A549 (cell line): ENCODE results near the gene ROS1. TPM values are rescaled to one million over a fixed set of nuclear protein-coding genes. Genes with fewer than 3 reads are reported as not detected.

Experiments used
- ATAC-seq, 2 experiments: fragments of 200-7000 bp in 1 of 2; fragments of >200 bp in 1 of 2; cut with Nextera tagmentation in 1 of 2; cut with Tn5 transposase in 1 of 2; 3 replicates each; pipeline versions ENCODE4 v1.8.0 to v1.9.1; 2018 to 2020; ENCODE audit warnings: mild to moderate bottlenecking in 1 of 2, moderate library complexity in 1 of 2
- CTCF ChIA-PET: fragments of 300-600 bp; sonication (Branson Sonifier 250); formaldehyde crosslinking; extraction: SDS; loops from one replicate; lab custom pipeline; 2021; ENCODE audit warnings: antibody characterized with exemption, inconsistent platforms; lab: Yijun Ruan, JAX
- POLR2A ChIA-PET: fragments of 350-600 bp; formaldehyde crosslinking; extraction: SDS; loops from one replicate; lab custom pipeline; 2021; ENCODE audit warnings: antibody characterized with exemption, inconsistent platforms; lab: Yijun Ruan, JAX
- DNase-seq, 2 experiments: peaks; one replicate each; pipeline versions ENCODE4 v3.0.0 to v3.0.0-alpha.2; 2011 to 2016; ENCODE audit warnings: low read depth in 1 of 2, low spot score in 1 of 2
- FAIRE-seq: peaks from 2 replicates; lab custom pipeline; 2011; peaks lifted over from hg19 to GRCh38; lab: Jason Lieb, UNC
- H3K27ac ChIP-seq, 2 experiments: fragments of >200 bp; sonication (Bioruptor Twin); formaldehyde crosslinking; 3 replicates each; pipeline ENCODE4 v1.5.1; 2016 to 2017
- H3K4me1 ChIP-seq: fragments of >200 bp; sonication (Bioruptor Twin); formaldehyde crosslinking; 3 replicates; pipeline ENCODE4 v1.6.1; 2016
- H3K4me2 ChIP-seq: fragments of >200 bp; sonication (Bioruptor Twin); formaldehyde crosslinking; 3 replicates; pipeline ENCODE4 v1.6.1; 2016
- H3K4me3 ChIP-seq: fragments of >200 bp; sonication (Bioruptor Twin); formaldehyde crosslinking; 3 replicates; pipeline ENCODE4 v1.5.1; 2016
- H3K9me3 ChIP-seq: fragments of >200 bp; sonication (Bioruptor Twin); formaldehyde crosslinking; 3 replicates; pipeline ENCODE4 v1.6.1; 2016
- CBX2 ChIP-seq: fragments of 200-600 bp; sonication (generic); IDR thresholded peaks from 2 replicates; pipeline ENCODE4 v1.6.1; 2016; ENCODE audit warnings: low read depth, mild to moderate bottlenecking, borderline replicate concordance
- EHF ChIP-seq: fragments of 250-450 bp; sonication (Bioruptor Pico); IDR thresholded peaks from 2 replicates; pipeline ENCODE4 v1.5.0; 2020; ENCODE audit warnings: mild to moderate bottlenecking
- FOSL2 ChIP-seq, 2 experiments: fragments of 450-650 bp in 1 of 2; fragments of >200 bp in 1 of 2; sonication (Bioruptor Twin) in 1 of 2; formaldehyde crosslinking; IDR thresholded peaks; 2 replicates each; pipeline versions ENCODE4 v1.5.0 to v1.6.1; 2016 to 2020; ENCODE audit warnings: mild to moderate bottlenecking in 1 of 2, moderate library complexity in 1 of 2
- HOXA7 ChIP-seq: fragments of 250-450 bp; sonication (Bioruptor Pico); IDR thresholded peaks from 2 replicates; pipeline ENCODE4 v1.5.0; 2020; ENCODE audit warnings: mild to moderate bottlenecking, moderate library complexity
- HOXB13 ChIP-seq: fragments of 250-450 bp; sonication (Bioruptor Pico); IDR thresholded peaks from 2 replicates; pipeline ENCODE4 v1.5.0; 2020; ENCODE audit warnings: low read depth, mild to moderate bottlenecking, moderate library complexity
- JUN ChIP-seq, 2 experiments: fragments of >200 bp; sonication (Bioruptor Twin); formaldehyde crosslinking; IDR thresholded peaks; 2 replicates in 1 of 2; 3 replicates in 1 of 2; pipeline ENCODE4 v1.6.1; 2016 to 2017
- JUNB ChIP-seq: fragments of >200 bp; sonication (Bioruptor Twin); formaldehyde crosslinking; IDR thresholded peaks from 2 replicates; pipeline ENCODE4 v1.6.1; 2016
- MYC ChIP-seq: IDR thresholded peaks from 2 replicates; pipeline ENCODE4 v1.6.1; 2012; ENCODE audit warnings: mild to moderate bottlenecking, inconsistent platforms, low read length, improper control_type of control experiment, borderline replicate concordance
- RAD21 ChIP-seq, 2 experiments: fragments of >200 bp in 1 of 2; sonication (Bioruptor Twin) in 1 of 2; formaldehyde crosslinking in 1 of 2; IDR thresholded peaks in 1 of 2; conservative IDR thresholded peaks in 1 of 2; 2 replicates in 1 of 2; 3 replicates in 1 of 2; pipeline ENCODE4 v1.6.1; 2012 to 2018; ENCODE audit warnings: inconsistent platforms in 1 of 2
- RARB ChIP-seq: fragments of 250-450 bp; sonication (Bioruptor Pico); IDR thresholded peaks from 2 replicates; pipeline ENCODE4 v1.8.0; 2021; ENCODE audit warnings: mild to moderate bottlenecking, moderate library complexity
- RCOR1 ChIP-seq: fragments of 150-350 bp; IDR thresholded peaks from 2 replicates; pipeline ENCODE4 v1.6.1; 2014; ENCODE audit warnings: antibody characterized with exemption, low read length, low read depth
- RNF2 ChIP-seq: fragments of 200-600 bp; sonication (generic); IDR thresholded peaks from 2 replicates; pipeline ENCODE4 v1.6.1; 2016; ENCODE audit warnings: low read depth, mild to moderate bottlenecking, antibody characterized with exemption, moderate library complexity, borderline replicate concordance
- SMC3 ChIP-seq: fragments of >200 bp; sonication (Bioruptor Twin); formaldehyde crosslinking; IDR thresholded peaks from 3 replicates; pipeline ENCODE4 v1.6.1; 2018; ENCODE audit warnings: inconsistent platforms
- ZNF302 ChIP-seq: fragments of 250-450 bp; sonication (Bioruptor Pico); IDR thresholded peaks from 2 replicates; pipeline ENCODE4 v1.9.0; 2021; ENCODE audit warnings: inconsistent platforms, mild to moderate bottlenecking, moderate library complexity
- WGBS: methylation state at CpG from one replicate; pipeline ENCODE4 v1.1.6; 2017; ENCODE audit errors: missing lambda C conversion rate; 5-methylcytosine and 5-hydroxymethylcytosine counted together
- polyA plus RNA-seq, 4 experiments: library from polyadenylated mRNA; depleted of rRNA in 3 of 4; stranded (reverse); fragments of >200 nt; fragmentation: RNase III in 1 of 4; extraction: RNeasy Plus Mini Kit Qiagen cat#74134 plus additional on column Dnase treatment in 1 of 4; gene quantifications; 2 replicates in 3 of 4; 3 replicates in 1 of 4; pipeline ENCODE4 v1.2.3, GENCODE V29; 2011 to 2017
- TF ChIP-seq, protein P1 (sequence below): fragments of 150-350 bp; IDR thresholded peaks from 2 replicates; pipeline ENCODE4 v1.6.1; 2014; ENCODE audit warnings: low read depth, mild to moderate bottlenecking, low read length
- TF ChIP-seq, protein P2 (sequence below): fragments of >200 bp; sonication (Bioruptor Twin); formaldehyde crosslinking; IDR thresholded peaks from 3 replicates; pipeline ENCODE4 v1.5.1; 2016

Gene ROS1
- polyA plus RNA-seq, 2 of the 4 experiments (the other 2 are of a cell fraction): 0.17 to 0.18 TPM

DNA sequence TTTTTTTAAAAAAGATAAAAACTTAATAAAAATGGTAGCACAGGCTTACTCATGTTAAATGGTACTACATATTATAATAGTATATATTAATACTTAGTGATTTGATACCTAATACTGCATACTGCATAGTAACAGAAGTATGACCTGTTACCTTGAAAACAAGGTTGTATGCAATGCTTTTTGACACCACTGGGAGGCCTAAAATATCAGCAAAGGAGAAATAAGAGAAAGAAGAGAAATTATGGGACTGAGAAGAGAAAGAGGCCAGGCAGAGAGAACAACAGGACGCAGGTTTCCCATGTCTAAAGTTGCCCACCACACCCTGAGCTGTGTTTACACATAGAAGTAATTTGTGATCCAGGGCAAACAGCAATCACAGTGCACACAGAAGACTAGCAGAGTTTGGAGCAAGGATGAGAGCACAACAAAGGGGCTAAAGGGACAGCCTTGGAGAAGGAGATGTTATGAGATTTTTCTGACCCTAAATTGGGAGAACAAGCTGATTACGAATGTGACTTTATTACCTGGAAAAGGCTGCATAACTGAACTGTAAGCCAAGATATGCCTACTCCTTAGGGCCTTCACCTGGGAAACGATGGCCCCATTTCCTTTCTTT is 73.2 kb downstream of the ROS1 start:
- 48% methylated on average over 3 of the region's 3 CpGs for WGBS
- peak; percentile 39 to 80; a peak in 4 of 6 replicates for ATAC-seq
- TF ChIP-seq RAD21 (conservative IDR thresholded peaks at IDR 0.05 in 1 of 2, IDR thresholded peaks at IDR 0.05 in 1 of 2) (peak; percentile 61 to 64), SMC3 (peak; percentile 58)
- TF ChIP-seq, protein P1, sequence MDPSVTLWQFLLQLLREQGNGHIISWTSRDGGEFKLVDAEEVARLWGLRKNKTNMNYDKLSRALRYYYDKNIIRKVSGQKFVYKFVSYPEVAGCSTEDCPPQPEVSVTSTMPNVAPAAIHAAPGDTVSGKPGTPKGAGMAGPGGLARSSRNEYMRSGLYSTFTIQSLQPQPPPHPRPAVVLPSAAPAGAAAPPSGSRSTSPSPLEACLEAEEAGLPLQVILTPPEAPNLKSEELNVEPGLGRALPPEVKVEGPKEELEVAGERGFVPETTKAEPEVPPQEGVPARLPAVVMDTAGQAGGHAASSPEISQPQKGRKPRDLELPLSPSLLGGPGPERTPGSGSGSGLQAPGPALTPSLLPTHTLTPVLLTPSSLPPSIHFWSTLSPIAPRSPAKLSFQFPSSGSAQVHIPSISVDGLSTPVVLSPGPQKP: no peak
- TF ChIP-seq, protein P2, sequence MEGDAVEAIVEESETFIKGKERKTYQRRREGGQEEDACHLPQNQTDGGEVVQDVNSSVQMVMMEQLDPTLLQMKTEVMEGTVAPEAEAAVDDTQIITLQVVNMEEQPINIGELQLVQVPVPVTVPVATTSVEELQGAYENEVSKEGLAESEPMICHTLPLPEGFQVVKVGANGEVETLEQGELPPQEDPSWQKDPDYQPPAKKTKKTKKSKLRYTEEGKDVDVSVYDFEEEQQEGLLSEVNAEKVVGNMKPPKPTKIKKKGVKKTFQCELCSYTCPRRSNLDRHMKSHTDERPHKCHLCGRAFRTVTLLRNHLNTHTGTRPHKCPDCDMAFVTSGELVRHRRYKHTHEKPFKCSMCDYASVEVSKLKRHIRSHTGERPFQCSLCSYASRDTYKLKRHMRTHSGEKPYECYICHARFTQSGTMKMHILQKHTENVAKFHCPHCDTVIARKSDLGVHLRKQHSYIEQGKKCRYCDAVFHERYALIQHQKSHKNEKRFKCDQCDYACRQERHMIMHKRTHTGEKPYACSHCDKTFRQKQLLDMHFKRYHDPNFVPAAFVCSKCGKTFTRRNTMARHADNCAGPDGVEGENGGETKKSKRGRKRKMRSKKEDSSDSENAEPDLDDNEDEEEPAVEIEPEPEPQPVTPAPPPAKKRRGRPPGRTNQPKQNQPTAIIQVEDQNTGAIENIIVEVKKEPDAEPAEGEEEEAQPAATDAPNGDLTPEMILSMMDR: peak; percentile 54
- Histone ChIP-seq H3K9me3 (no peaks in the 10 kb centered on the region), H3K4me1 (peaks cover 12% of the 10 kb centered on the region; the same call in 2 of the 3 replicates), H3K27ac (peak overlapping the region; percentile 59 to 83), H3K4me2 (no peak overlapping the region), H3K4me3 (no peak overlapping the region)
- CTCF ChIA-PET: interaction anchor here (0.8 to 2.2 kb wide), 6 partner anchors 24 to 249 kb away, joined by 3 to 11 read pairs (median 4); partner anchors contain the start of gene GOPC
- POLR2A ChIA-PET: interaction anchor here (1.6 kb wide), 1 partner anchor 88 kb away, joined by 8 read pairs; no protein-coding TSS in a partner anchor
- no peak for FAIRE-seq
- peak; percentile 13 to 36 for DNase-seq

DNA sequence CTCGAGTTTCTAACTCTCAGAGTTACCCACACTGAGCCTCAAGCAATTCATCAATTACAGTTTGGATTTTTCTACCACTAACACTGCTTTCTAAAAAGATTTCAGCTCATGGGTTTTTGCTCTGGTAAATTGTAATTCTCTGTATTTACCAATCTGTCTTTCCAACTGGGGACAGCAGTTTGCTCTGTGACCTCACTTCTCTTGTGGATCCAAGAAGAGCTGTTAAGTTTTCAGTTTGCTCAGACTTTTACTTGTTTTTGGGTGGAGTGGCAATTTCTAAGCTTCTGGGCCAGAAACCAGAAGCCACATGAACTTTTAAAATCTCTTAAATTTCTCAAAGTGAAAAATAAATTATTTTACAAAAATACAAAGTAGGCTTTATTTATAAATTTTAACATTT is 74.2 kb downstream of the ROS1 start:
- ATAC-seq: no peak
- no peak overlapping the region for H3K4me2 ChIP-seq
- H3K4me3 ChIP-seq: no peak overlapping the region
- H3K9me3 ChIP-seq: no peaks in the 10 kb centered on the region
- peak overlapping the region; percentile 29 to 77; a peak in 5 of 6 replicates for H3K27ac ChIP-seq
- TF ChIP-seq FOSL2 (IDR thresholded peaks at IDR 0.05): no peak
- TF ChIP-seq FOSL2 (CRISPR knock-in tag; IDR thresholded peaks at IDR 0.05): no peak
- TF ChIP-seq CBX2: no peak
- no peak for TF ChIP-seq RNF2
- no peak for TF ChIP-seq EHF
- no peak for TF ChIP-seq HOXA7 (CRISPR knock-in tag)
- no peak for TF ChIP-seq RARB (CRISPR knock-in tag)
- ChIA-PET POLR2A (interaction anchor here (1.6 kb wide), 1 partner anchor 89 kb away, joined by 8 read pairs; no protein-coding TSS in a partner anchor), CTCF (interaction anchor here (0.7 to 2.2 kb wide), 6 partner anchors 98 to 477 kb away, joined by 3 to 13 read pairs (median 4); partner anchors contain the start of gene GOPC)
- 14% methylated on average over 1 of the region's 1 CpG for WGBS
- no peak for DNase-seq
- no peak for FAIRE-seq
- H3K4me1 ChIP-seq: peaks cover 18% of the 10 kb centered on the region; the same call in 2 of the 3 replicates

DNA sequence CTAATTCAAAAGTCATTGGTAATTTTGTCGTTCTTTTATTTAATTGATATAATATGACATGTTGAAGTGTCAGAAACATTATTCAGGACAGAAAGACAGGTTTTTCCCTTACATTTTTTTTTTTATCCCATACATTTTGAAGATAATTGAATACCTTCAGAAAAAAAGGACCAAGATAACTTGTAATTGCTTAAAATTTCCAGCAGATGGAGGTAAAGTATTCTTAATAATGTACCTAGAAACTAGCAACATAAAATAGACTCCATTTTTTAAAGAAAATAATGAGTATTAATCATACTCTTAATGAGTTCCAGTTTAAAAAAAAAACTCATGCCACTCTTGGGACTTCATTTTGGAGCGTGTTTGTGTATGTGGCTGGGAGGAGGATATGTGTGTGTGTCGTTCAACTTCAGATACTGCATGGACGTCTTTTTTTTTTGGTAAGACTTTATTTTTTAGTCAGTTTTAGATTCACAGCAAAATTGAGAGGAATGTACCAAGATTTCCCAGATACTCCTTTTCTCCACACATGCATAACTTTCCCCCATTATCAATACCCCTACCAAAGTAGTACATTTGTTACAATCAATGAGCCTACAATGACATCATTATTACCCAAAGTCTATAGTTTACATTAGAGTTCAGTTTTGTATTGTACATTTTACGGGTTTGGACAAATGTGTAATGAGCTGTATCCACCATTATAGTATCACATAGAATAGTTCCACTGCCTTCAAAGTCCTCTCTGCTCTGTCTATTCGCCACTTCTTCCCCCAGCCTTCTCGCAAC is 79.4 kb downstream of the ROS1 start:
- Histone ChIP-seq H3K27ac (peak overlapping the region; percentile 67 to 77), H3K4me1 (peaks cover 9% of the 10 kb centered on the region; the same call in 2 of the 3 replicates), H3K4me2 (peak overlapping the region; percentile 42; the same call in 2 of the 3 replicates), H3K9me3 (no peaks in the 10 kb centered on the region), H3K4me3 (no peak overlapping the region)
- ChIA-PET CTCF (interaction anchor here (0.8 to 2.8 kb wide), 7 partner anchors 98 to 483 kb away, joined by 3 to 19 read pairs (median 4); no protein-coding TSS in a partner anchor), POLR2A (no interaction called here)
- no peak for FAIRE-seq
- 0 out of 6 replicates have a peak, but pooled peaks of 1 of the 2 experiments have one; percentile 23 for ATAC-seq
- DNase-seq: peak in 1 of 2 experiments; percentile 8
- 53% methylated on average over 7 of the region's 7 CpGs for WGBS
- TF ChIP-seq RAD21 (conservative IDR thresholded peaks at IDR 0.05 in 1 of 2, IDR thresholded peaks at IDR 0.05 in 1 of 2): peak; percentile 63 to 81
- no peak for TF ChIP-seq HOXB13 (CRISPR knock-in tag)
- TF ChIP-seq SMC3: peak; percentile 76
- no peak for TF ChIP-seq MYC
- no peak for TF ChIP-seq JUNB
- no peak for TF ChIP-seq ZNF302
- TF ChIP-seq RCOR1: no peak
- TF ChIP-seq JUN (IDR thresholded peaks at IDR 0.05): no peak
- TF ChIP-seq, protein P2: peak; percentile 52
- no peak for TF ChIP-seq RARB (CRISPR knock-in tag)
